Activated CD4-positive, alpha-beta T cell treated with anti-CD3 and anti-CD28 coated beads, Interleukin-2, amount 50 U/mL, for 24 hours (primary cell): Measurements from ENCODE around the gene NSUN7.
"Not testable (repeated sequence)": the region's sequence is repeated elsewhere in the genome, so short reads cannot be mapped to it uniquely, and the experiment has no call there.

Experiments used
- DNase-seq, 2 donors: peaks; one replicate each; pipeline ENCODE4 v3.0.0-alpha.2; 2020; ENCODE audit warnings: low read depth in 1 of 2, low spot score in 1 of 2

NSUN7 gene, protein sequence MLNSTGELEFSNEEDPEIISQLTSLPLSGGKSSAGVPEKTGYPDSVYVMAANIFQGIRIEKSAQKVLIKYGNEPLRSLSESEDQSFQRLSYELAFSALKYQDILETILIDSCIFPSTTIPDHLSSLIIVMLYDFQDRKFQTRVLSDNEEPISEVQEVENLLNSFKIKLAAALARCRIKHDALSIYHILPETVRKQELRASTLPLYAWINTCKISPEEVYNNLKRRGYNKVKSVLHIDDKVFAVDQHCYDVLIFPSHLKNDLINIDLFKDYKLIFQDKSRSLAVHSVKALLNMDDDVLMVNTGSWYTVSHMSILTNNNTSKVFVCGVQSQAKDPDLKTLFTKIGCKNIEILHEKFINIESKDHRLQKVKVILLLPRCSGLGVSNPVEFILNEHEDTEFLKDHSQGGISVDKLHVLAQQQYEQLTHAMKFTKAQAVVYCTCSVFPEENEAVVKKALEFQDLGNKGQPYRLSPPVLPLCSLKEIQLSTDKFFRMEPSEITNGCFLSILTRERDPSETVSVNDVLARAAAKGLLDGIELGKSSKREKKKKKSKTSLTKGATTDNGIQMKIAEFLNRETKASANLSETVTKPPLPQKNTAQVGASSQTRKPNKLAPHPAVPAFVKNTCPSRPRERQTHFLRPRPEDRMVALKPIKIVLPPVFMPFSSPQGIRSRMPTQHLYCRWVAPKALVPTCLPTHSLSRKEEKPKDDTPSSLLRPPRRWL

DNA sequence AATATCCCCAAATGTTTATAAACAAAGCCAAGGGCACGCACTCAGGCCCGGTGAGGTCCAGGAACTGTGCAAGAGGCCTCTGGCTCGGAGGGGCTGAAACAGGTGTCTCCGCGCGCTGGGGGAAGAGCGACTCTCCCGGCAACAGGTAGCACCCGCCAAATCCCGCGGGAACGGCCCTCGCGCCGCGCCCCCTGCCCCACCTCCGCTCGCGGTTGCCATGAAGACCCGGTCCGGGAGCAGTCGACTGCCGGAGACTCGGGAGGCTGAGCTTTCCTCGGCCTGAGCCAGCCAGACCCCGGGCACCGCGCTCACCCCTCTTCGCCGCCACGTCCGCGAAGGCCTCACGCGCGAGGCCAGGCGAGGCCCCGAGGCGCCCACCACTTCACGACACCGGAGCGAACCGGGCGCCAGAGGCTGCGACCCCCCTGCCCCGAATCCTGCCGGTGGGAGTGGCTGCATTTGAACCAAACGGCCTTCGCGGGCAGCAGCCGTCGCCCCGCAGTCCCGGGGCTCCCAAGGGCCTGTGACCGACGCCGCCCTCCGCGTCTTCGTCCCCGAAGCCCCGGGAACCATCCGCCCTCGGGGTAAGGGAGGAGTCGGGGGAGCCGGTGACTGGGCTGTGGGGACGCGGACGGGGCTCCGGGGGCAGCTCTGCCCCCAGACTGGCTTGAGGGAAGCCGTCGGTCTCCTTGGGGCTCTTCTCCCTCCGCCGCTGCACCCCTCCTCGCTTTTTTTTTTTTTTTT lies at the start of gene NSUN7:
NSUN7 (plus strand) TSS at position 239 of the 744 bp plus-strand sequence. CDS start 739 bp downstream, outside the sequence.
- no peak for DNase-seq

DNA sequence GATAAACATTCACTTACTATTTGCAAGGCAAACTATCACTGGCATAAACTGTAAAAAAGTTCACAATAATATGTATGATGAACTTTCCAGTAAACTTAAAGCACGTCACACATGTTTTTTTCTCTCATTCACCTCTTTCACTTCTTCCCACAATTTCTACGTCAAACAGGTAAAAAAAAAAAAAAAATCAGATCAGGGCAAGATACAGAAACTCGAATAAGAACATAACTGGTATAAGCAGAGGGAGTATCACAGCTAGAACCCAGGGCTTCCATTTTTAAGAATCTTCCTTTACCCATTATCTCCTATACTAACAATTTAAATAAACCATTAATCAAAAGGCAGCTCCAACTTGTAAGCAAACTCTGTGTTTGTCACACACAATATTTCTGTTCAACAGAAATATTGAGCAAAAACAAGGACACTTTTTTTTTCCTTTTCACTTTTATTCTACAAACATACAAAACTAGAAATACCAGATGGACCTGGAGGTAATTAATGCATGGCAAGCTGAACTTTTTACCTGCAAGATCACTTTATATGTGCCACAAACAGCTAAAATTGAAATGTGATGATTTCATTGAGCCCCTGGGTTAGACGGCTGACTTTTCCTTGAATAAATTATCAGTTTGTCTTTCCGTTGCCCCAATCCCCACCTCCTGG lies 47.5 kb upstream of the NSUN7 start:
- no peak for DNase-seq

DNA sequence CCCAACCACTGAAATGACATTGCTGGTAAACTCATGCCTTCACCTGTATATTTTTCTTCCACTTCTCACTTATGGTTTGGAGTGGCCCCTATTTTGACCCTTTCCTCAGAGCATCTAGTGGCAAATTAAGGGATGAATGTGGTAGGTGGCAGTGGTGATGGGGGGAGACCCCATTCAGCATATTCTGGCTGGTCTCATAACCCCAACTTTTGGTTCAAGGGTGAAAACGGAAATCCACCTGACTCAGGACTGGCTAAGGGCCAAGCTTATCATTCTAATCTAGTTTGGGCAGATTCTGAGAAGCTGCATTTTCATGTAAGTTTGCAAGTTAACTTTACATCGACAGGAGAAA lies 47.0 kb upstream of the NSUN7 start:
- no peak for DNase-seq

DNA sequence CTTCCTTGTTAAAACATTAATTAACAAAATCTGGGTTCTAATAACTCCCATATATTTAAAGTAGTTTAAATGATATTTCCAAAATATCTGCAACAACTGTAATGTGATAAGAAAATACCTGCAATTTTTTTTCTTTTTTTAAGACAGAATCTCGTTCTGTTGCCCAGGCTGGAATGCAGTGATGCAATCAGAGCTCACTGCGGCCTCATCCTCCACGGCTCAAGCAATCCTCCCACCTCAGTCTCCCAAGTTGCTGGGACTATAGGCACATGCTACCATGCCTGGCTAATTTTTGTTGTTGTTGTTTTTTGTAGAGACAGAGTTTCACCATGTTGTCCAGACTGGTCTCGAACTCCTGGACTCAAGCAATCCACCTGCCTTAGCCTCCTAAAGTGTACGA lies 45.7 kb upstream of the NSUN7 start:
- DNase-seq = no peak

DNA sequence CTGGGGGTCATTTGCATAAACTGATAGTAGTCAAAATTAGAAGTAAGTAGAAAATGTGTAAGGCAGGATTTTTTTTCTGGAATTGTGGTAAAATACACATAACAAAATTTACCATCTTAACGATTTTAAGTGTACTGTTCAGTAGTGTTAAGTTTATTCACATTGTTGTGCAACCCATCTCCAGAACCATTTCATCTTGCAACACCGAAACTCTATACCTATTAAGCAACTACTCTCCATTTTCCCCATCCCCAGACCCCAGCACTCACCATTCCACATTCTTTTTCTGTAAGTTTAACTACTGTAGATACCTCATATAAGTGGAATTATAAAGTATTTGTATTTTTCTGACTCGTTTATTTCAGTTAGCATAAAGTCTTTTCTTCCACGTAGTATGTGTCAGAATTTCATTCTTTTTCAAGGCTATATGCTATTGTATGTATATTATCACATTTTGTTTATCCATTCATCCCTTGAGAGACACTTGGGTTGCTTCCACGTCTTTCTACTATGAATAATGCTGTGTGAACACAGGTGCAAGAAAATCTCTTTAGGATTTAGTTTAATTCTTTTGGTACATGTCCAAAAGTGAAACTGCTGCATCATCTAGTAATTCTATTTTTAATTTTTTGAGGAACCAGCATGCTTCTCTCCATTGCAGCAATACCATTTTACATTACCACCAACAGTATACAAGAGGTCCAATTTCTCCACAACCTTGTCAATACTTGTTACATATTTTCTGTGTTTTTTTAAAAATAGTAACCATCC lies 39.1 kb upstream of the NSUN7 start:
- DNase-seq = no peak

DNA sequence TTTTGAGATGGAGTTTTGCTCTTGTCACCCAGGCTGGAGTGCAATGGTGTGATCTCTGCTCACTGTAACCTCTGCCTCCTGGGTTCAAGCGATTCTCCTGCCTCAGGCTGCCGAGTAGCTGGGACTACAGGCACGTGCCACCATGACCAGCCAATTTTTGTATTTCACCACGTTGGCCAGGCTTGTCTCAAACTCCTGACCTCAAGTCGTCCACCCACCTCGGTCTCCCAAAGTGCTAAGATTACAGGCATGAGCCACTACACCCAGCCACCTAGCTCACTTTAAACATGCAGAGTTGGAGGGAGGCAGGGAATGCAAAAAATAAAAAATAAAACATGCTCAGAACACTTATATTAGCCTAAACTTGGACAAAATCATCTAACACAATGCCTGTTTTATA lies 36.8 kb upstream of the NSUN7 start:
- not testable (repeated sequence) for DNase-seq

DNA sequence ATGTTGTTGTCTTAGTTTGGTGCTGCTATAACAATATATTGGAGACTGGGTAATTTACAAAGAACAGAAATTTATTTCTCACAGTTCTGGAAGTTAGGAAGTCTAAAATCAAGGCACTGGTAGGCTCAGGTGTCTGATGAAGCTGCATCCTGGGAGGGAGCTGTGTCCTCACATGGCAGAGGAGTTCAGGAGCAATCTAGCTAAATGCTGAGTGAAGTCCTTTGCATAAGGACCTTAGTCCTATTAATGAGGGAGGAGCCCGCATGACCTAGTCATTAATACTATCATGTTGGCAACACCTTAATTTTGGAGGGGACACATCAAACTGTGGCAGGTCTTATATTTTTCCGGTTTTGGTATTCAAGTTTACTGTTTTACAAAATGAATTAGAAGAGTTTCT lies 36.0 kb upstream of the NSUN7 start:
- DNase-seq = no peak

DNA sequence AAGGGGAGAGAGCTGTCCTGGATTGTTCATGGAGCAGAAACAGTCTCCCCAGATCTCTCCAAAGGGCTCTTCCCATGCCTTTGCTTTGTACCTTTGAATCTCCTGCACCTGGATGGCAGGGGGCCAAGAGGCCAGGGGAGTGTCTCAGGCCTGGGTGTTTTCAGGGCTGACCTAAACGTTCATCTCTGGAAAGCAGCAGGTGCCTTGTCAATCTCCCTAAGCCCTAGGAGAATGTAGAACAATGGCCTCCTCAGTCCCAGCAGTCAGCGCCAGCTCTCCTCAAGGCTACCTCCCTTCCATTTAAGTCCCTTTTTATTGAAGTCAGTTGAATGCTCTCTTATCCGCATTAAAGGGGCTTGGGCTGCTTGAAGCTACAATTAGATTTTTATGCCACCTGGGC lies 31.2 kb upstream of the NSUN7 start:
- no peak for DNase-seq

DNA sequence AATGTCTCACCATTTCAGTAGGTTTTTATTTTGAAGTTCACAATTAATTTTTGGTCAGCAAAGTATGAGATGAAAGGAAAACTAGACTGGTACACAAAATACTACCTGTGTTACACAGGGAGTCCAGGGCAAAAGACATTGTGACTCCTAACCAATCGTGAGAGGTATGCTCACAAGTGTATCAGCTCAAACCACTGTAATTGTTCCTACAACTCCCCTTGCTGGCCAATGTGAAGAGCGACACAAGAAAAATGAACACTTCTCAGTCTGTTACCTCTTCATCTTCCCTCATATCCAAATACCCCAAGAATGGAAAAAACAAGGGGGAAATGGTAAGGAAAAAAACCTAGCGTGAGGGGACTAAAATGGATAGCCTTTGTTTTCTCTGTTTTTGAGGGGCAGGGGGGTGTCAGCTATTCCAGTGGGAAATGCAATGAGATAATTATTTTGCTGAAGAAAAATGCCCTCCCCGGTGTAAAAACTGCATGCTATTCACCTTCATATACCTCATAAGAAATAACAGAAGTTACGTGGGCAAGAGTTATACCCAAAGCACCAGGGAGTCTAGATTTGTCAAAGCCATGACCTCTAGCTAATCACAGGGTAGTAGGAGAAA lies 30.6 kb upstream of the NSUN7 start:
- DNase-seq = no peak

DNA sequence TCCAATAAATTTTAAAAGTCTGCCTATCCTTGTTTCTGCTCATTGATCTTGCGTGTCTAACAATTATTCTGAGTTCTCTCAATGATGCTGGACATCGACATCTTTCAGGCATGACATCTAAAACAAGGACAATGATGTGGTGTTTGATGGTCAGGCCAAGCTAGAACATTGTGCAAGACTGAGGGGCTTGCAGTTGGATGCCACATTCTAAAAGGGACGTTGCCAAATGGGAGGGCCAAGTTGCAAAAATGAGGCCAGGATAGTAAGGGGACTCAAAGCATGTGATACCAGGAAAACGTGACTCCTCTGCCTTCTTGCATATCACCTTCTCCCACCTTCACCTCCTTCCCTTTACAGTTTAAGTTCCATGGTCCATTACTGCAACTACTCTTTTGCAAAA lies 29.4 kb upstream of the NSUN7 start:
- DNase-seq = no peak

DNA sequence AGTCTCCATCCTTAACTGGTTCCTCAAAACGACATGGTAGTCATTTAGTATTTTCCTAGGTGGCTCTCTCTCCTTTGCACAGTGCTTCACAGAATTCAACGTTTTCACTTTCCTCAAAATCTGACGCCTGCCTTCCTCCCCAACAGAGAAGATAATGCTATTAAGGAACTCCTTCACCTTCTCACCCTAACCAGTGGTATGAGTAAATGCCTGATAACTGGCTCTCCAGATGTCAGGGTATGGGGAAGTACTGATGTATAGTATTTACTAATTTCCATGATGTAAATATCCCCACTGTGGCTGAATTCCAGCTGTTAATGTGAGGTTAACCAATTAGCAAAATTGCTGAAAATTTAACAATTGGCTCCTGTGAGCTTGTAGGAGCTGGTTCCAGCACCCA lies 28.8 kb upstream of the NSUN7 start:
- DNase-seq = no peak

DNA sequence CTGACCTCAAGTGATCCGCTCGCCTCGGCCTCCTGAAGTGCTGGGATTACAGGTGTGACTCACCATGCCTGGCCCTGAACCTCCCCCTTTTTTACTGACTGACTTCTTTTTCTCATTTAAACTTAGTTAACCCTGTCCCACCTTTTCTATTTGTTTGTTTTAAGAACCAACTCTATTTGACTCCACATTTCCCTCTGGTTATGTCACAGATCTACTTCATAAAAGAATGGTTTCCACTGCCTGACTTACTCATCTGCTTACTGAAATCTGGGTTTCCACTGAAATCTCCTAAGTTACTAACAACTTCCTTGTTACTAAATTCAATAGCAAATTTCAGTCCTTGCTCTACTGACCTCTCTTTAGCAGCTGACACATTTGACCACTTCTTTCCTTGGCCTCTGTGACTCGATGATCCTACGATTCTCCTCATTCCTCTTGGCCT lies 28.0 kb upstream of the NSUN7 start:
- DNase-seq = no peak

DNA sequence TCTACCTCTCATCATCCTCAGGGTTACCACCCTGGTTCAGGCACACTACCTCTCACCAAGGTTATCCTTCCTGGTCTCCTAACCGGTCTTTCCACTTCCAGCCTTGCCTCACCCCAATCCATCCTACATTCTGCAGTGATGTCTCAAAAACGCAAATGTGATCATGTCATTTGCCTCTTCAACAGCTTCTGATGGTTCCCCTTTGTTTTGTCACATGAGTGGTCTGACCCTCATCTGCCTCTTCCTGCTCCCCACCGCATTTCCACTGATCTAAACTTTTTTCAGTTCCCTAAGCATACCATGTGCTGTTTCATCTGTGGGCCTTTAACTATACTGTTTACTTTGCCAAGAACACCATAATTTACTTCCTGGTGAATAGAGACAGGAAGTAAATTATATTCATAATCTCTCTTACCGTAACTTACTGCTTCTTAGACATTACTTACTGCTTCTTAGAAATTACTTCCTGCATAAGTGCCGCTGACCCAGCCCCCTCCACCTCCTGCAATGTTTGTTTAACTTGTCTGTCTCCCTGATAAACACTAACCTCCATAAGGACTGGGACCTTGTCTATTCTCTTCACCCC lies 27.1 kb upstream of the NSUN7 start:
- no peak for DNase-seq

DNA sequence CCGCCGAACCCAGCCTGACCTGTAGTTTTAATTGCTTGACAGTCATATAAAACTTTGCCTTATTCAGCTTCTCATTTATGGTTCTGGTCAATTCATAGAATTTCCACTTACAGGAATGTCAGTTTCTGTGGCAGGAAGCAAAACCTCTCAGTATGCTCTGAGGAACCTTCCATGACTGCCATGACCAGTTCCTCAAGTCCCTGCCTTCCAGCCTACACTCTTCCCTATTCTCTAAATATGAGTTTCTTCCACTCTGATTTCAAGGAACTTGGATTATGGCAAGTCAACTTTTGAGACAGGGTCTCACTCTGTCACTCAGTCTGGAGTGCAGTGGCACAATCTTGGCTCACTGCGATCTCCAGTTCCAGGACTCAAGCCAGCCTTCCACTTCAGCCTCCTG lies 26.0 kb upstream of the NSUN7 start:
- DNase-seq = no peak

DNA sequence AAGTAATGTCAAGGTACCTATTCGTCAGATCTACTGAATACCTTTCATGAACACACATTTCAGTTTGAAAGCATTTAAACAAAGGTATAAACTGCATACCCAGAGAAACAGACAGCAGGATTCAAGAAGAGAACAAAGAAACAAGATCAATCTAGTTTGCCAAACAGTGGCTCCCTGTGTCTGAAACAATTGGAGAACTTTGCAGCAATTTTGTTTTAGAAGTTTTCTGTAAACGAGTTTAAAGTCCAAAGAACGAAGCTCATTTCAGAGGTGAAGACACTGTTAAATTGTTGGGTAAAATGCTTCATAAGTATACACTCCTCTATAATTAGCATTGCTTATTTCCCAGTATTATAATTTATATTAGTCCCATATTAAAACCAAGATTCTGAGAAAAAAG lies 21.4 kb upstream of the NSUN7 start:
- DNase-seq = no peak

DNA sequence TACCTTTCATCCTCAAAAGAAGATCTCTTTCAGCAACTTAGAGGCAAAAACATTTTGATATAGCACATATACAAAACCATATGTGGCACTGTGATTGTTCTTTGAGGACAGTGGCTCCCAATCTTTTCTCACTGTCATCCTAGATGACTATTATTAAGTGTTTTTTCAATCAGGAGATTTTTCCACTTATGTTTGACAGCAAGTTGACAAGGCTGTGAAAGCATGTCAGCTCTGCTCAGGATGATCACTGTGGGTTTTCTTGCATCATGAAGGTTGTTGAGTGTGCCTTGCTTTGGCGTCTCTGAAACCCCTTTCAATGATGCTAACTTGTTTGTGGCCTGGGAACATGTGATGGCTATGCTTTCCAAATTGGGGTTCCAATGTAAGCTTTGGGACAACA lies 20.2 kb upstream of the NSUN7 start:
- no peak for DNase-seq

DNA sequence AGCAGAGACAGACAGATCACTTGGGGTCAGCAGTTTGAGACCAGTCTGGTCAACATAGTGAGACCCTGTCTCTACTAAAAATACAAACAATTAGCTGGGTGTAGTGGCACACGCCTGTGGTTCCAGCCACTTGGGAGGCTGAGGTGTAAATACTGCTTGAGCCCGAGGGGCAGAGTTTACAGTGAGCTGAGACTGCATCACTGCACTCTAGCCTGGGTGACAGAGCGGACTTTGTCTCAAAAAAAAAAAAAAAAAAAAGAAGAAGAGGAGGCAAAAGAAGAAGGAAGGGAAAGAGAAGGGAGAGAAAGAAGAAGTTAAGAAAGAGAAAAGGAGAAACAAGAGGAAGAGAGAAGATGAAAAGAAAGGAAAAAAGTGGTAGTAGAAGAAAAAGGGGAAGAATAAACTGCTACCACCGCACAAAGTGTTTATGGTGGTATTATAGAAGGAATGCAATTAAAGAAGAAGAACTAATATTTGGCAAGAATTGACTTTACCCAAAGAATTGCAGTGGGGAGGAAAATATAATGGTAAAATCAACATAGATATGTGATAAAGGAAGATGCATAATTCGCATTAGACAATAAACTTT lies 19.6 kb upstream of the NSUN7 start:
- no peak for DNase-seq

DNA sequence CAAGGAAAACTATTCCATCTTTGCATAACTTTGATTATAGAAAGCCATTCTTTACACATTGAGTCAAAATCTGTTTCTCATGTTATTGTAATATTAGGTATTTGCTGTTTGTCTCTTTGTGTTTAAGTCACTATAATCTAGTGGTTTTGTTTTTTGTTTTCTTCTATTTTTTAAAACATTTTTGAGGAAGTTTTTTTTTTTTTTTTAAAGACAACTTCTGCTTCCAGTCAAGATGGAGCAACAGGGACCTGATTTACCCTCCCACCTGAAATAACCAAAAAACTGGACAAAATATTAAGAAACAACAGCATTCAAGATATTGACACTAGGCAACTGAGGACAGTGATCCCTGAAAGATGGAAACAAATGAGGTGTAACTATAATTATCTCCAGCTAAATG lies 18.4 kb upstream of the NSUN7 start:
- no peak for DNase-seq

DNA sequence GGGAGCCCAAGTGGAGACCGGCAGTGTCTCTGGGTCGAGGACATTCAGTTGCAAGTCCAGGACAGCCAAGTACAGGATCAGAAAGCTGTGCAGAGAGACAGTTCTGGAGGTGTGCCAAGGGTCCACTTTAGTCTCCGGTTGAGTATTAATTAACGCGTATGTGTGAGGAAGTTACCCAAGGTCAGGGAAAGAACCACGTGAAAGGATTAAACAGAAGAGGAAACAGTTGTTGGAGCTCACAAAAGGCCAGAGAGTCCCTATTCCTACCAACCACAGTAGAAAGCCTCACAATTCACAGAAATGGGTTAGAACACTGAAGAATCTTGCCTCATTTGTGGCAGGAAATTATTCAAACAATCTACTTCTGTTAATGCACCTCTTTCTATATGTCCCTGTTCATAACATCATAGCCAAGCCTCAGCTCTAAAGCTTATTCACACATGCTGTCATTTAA lies 17.9 kb upstream of the NSUN7 start:
- DNase-seq = no peak
